GM19328 (cell line): Measurements from ENCODE around the gene CBFA2T2.
"Not testable (repeated sequence)": the region's sequence is repeated elsewhere in the genome, so short reads cannot be mapped to it uniquely, and the experiment has no call there.

Experiments
- ATAC-seq: cut with Tn5 transposase; IDR thresholded peaks from one replicate; pipeline ENCODE4 v1.9.1; 2021; ENCODE audit warnings: mild to moderate bottlenecking, moderate library complexity; ENCODE audit not compliant: unreplicated experiment

Gene CBFA2T2

DNA sequence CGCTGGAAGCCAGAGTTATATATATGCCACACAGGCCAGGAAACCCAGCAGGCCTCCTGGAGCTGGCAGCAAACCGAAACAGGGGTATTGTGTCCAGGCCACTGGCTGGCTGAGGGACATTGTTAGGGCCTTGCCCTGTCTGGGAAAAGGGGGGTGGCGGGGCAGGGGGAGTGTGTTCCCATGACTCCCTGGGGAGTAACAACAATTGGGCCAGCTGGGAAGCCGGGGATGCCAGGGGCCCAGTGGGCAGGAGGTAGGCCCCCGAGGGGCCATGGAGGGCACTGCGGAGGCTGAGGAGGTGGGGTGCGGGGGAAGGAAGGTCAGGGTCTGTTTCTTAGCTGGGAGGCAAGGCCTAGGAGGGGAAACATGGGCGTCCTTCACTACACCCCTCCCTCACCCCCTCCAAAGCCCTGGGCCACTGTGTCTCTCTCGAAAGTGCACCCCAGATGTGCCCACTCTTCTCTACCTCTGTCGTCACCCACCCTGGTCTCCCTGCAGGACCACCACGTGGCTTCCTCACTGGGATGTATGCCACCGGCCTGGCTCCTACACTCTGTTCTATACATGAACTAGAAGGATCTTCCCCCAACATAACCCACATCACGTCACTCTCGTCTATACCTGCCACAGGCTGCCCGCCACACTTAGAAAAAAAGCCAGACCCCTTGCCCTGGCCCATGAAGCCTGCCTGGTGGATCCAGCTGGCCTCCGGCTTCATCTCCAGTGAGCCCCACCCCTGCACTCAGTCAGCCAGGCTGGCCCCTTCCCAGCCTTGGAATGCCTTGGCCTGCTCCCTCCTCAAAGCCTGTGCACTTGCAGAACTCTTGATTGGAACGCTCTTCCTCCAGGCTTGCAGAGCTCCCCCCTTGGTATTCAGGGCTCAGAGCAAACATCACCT lies 204.1 kb downstream of the CBFA2T2 start:
- ATAC-seq = no peak

DNA sequence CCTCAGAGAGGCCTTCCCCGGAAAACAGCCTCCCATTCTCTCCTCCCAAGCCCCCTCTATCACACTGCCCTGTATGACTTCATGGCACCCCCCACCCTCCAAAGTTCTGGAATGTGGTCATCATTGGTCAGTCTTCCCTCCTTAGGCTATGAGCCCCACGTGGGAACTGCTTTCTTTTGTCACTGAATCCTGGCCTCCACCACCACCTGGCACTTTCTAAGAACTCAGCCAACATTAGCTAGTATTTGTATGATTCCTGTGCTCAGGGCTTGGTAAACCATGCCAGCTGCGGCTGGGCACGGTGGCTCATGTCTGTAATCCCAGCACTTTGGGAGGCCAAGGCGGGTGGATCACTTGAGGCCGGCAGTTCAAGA lies 204.7 kb downstream of the CBFA2T2 start:
- ATAC-seq = no peak

DNA sequence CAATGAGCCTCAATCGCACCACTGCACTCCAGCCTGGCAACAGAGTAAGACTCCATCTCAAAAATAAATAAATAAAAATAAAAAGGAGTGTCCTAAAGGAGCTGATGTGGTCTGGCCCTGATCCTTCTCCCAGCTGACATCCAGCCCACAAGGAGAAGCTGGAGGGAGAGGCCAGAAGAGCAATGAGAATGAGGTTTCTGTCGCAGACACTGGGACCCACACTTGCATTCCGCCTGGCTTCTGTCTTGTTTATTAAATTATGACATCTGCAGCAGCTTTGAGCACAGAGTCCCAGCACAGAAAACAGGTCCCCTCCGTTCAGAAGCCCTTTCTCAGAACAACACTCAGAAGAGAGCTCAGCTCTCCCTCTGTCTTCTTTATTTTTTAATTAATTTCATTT lies 206.6 kb downstream of the CBFA2T2 start:
- no peak for ATAC-seq

DNA sequence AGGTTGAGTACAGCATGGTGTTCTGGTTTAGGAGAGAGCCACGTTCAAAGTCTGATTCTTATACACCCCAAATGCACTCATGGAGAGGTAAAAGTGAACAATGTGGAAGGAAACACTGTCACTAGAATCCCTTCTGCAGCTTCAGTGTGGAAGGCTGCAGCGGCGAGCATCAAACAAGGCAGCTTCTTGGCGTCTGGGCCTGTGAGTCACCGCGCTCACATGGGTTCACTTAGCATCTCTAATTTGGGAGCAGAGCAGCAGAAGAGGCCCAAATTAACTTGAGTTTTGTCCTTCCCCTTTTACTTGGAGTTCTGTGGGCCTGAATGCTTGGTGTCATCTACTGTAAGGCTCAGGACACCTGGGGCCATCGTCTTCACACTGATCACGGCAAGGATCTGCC lies 207.2 kb downstream of the CBFA2T2 start:
- no peak for ATAC-seq

DNA sequence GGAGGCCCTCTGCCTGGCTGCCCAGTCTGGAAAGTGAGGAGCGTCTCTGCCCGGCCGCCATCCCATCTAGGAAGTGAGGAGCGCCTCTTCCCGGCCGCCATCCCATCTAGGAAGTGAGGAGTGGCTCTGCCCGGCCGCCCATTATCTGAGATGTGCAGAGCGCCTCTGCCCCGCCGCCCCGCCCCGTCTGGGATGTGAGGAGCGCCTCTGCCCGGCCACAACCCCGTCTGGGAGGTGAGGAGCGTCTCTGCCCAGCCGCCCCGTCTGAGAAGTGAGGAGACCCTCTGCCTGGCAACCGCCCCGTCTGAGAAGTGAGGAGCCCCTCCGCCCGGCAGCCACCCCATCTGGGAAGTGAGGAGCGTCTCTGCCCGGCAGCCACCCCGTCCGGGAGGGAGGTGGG lies 209.1 kb downstream of the CBFA2T2 start:
- ATAC-seq = not testable (repeated sequence)
